Activated CD8-positive, alpha-beta memory T cell treated with anti-CD3 and anti-CD28 coated beads for 4 hours (primary cell): ENCODE data around the gene TMEM182.

Experiments
- DNase-seq, 2 donors: peaks; one replicate each; pipeline ENCODE4 v3.0.0-alpha.2; 2020; ENCODE audit warnings: low read depth in 2 of 2

TMEM182 gene

GRCh38 chr2:102768253-102768652 is 6.4 kb downstream of the TMEM182 start:
- DNase-seq, result no peak

- no peak for DNase-seq
Measured at GRCh38 chr2:102768892-102769291, 7.1 kb downstream of the TMEM182 start.

GRCh38 chr2:102770506-102770905 is 8.7 kb downstream of the TMEM182 start:
- no peak for DNase-seq

- no peak for DNase-seq
Measured at GRCh38 chr2:102771114-102771513, 9.3 kb downstream of the TMEM182 start.

- DNase-seq, result no peak
Measured at GRCh38 chr2:102772659-102773058, 10.8 kb downstream of the TMEM182 start.

- no peak for DNase-seq
Measured at GRCh38 chr2:102773149-102773705, 11.4 kb downstream of the TMEM182 start.

- no peak for DNase-seq
Measured at GRCh38 chr2:102778260-102778659, 16.4 kb downstream of the TMEM182 start.

- no peak for DNase-seq
Measured at GRCh38 chr2:102780467-102780866, 18.6 kb downstream of the TMEM182 start.

GRCh38 chr2:102782187-102782586 is 20.4 kb downstream of the TMEM182 start:
- no peak for DNase-seq

GRCh38 chr2:102782933-102783332 is 21.1 kb downstream of the TMEM182 start:
- no peak for DNase-seq

- DNase-seq, result no peak
Measured at GRCh38 chr2:102783506-102784183, 21.8 kb downstream of the TMEM182 start.

- no peak for DNase-seq
Measured at GRCh38 chr2:102784940-102785339, 23.1 kb downstream of the TMEM182 start.

- DNase-seq, result no peak
Measured at GRCh38 chr2:102788216-102788884, 26.5 kb downstream of the TMEM182 start.

GRCh38 chr2:102788885-102789260 is 27.0 kb downstream of the TMEM182 start:
- DNase-seq, result no peak

- DNase-seq, result no peak
Measured at GRCh38 chr2:102789349-102790090, 27.7 kb downstream of the TMEM182 start.

GRCh38 chr2:102790091-102790455 is 28.2 kb downstream of the TMEM182 start:
- no peak for DNase-seq

- DNase-seq, result no peak
Measured at GRCh38 chr2:102792568-102793208, 30.9 kb downstream of the TMEM182 start.

GRCh38 chr2:102795641-102796040 is 33.8 kb downstream of the TMEM182 start:
- DNase-seq, result no peak

- no peak for DNase-seq
Measured at GRCh38 chr2:102796337-102796736, 34.5 kb downstream of the TMEM182 start.

- DNase-seq, result no peak
Measured at GRCh38 chr2:102797486-102797885, 35.7 kb downstream of the TMEM182 start.

GRCh38 chr2:102798181-102798580 is 36.4 kb downstream of the TMEM182 start:
- DNase-seq, result no peak

- DNase-seq, result no peak
Measured at GRCh38 chr2:102801098-102801718, 39.4 kb downstream of the TMEM182 start.
